Peyer's patch (tissue), 4 donors: Measurements from ENCODE around the gene NFASC. TPM values are rescaled to one million over a fixed set of nuclear protein-coding genes. Genes with fewer than 3 reads are reported as not detected.

Source experiments
- DNase-seq, 3 donors: peaks; one replicate each; pipeline ENCODE4 v3.0.0-alpha.2; 2017 to 2019
- H3K27ac ChIP-seq, 4 donors: fragments of 200-600 bp; sonication (generic); one replicate each; pipeline ENCODE4 v1.5.1; 2016 to 2019
- H3K27me3 ChIP-seq, 2 donors: fragments of 200-600 bp; sonication (generic); one replicate each; pipeline ENCODE4 v1.5.1; 2019
- H3K36me3 ChIP-seq, 3 donors: fragments of 200-600 bp; sonication (generic); one replicate each; pipeline ENCODE4 v1.5.1; 2016 to 2019
- H3K4me1 ChIP-seq, 4 donors: fragments of 200-600 bp; sonication (generic); one replicate each; pipeline ENCODE4 v1.5.1; 2016 to 2019
- H3K4me3 ChIP-seq, 4 donors: fragments of 200-600 bp; sonication (generic); 1 replicate in 3 of 4; 2 replicates in 1 of 4; pipeline ENCODE4 v1.5.1; 2016 to 2019; ENCODE audit warnings: mild to moderate bottlenecking in 1 of 4
- H3K9me3 ChIP-seq, 4 donors: fragments of 200-600 bp; sonication (generic); one replicate each; pipeline ENCODE4 v1.5.1; 2016 to 2019; ENCODE audit warnings: mild to moderate bottlenecking in 1 of 4
- CTCF ChIP-seq, 6 experiments: fragments of 450-650 bp in 4 of 6; fragments of 200-600 bp in 2 of 6; sonication (generic) in 1 of 6; IDR thresholded peaks; one replicate each; pipeline ENCODE4 v1.5.1; 2017 to 2019; ENCODE audit warnings: antibody characterized with exemption in 6 of 6, mild to moderate bottlenecking in 3 of 6, moderate library complexity in 1 of 6
- POLR2A ChIP-seq, 2 donors: fragments of 450-650 bp; IDR thresholded peaks; one replicate each; pipeline ENCODE4 v1.5.1; 2017; ENCODE audit warnings: antibody characterized with exemption in 2 of 2, mild to moderate bottlenecking in 2 of 2, moderate library complexity in 2 of 2
- total RNA-seq, 4 donors: library from RNA; depleted of rRNA; stranded (reverse); fragments of >200 nt; gene quantifications; one replicate each; pipeline ENCODE4 v1.1.0, GENCODE V29; 2016

The NFASC gene
- total RNA-seq, 4 donors from 2014 or later: 3.2 to 90.0 (median 13.2) TPM

DNA sequence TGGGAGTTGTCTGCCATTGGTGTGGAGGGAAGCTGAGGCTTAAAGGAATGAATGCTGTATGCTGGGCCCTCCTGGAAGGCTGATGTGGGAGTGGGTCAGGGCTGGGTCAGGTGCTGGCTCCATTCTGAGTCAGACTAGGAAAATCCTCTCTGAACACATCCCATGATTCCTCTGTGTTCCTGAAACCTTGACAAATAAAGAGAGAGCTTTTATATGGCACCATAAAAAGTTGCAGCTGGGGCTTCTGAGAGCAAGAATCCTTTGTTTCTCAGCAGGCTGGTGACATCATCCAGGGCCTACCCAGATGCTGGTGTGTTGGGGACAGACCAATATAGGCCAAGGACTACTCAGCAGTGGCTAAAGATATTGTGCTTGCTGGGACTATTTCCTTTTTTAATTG, 27.8 kb upstream of the NFASC start:
- TF ChIP-seq POLR2A (IDR thresholded peaks at IDR 0.05) (no peak), CTCF (IDR thresholded peaks at IDR 0.05) (no peak)
- no peak overlapping the region for H3K4me3 ChIP-seq
- no peaks in the 10 kb centered on the region for H3K36me3 ChIP-seq
- no peak for DNase-seq
- H3K9me3 ChIP-seq: no peaks in the 10 kb centered on the region
- H3K27ac ChIP-seq: no peak overlapping the region
- H3K27me3 ChIP-seq: no peaks in the 10 kb centered on the region
- no peaks in the 10 kb centered on the region for H3K4me1 ChIP-seq

DNA sequence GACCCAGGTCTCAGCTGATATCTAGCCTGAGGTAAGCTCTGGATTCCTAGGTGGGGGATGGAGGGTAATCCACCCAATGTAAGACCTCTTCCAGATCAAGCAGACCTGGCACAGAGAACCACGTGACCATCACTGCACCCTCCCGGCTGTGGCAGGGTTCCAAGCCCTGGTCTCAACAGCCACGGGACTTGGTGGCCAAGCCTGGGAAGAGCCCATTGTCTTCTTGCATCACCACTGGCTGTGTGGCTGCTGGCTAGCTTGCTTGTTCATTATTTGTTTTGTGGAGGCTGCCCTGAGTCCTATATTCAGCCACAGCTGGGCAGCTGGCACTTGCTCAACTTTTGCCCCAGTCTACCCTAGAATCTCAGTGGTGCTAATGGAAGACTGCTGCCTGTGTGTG, 24.1 kb upstream of the NFASC start:
- no peaks in the 10 kb centered on the region for H3K4me1 ChIP-seq
- H3K36me3 ChIP-seq: no peaks in the 10 kb centered on the region
- no peak for DNase-seq
- H3K27me3 ChIP-seq: no peaks in the 10 kb centered on the region
- no peaks in the 10 kb centered on the region for H3K9me3 ChIP-seq
- H3K4me3 ChIP-seq: no peak overlapping the region
- no peak overlapping the region for H3K27ac ChIP-seq
- TF ChIP-seq CTCF (IDR thresholded peaks at IDR 0.05) (no peak), POLR2A (IDR thresholded peaks at IDR 0.05) (no peak)

GRCh38 chr1:204848579-204848978, 22.1 kb upstream of the NFASC start:
- Histone ChIP-seq H3K27me3 (no peaks in the 10 kb centered on the region), H3K9me3 (no peaks in the 10 kb centered on the region), H3K4me1 (no peaks in the 10 kb centered on the region), H3K36me3 (no peaks in the 10 kb centered on the region), H3K4me3 (no peak overlapping the region), H3K27ac (no peak overlapping the region)
- no peak for TF ChIP-seq CTCF (IDR thresholded peaks at IDR 0.05)
- TF ChIP-seq POLR2A (IDR thresholded peaks at IDR 0.05): no peak
- no peak for DNase-seq

- no peak for TF ChIP-seq CTCF (IDR thresholded peaks at IDR 0.05)
- no peak for TF ChIP-seq POLR2A (IDR thresholded peaks at IDR 0.05)
- no peaks in the 10 kb centered on the region for H3K4me1 ChIP-seq
Measured at GRCh38 chr1:204852854-204853253, 17.8 kb upstream of the NFASC start.

GRCh38 chr1:204853436-204853835, 17.2 kb upstream of the NFASC start:
- H3K4me3 ChIP-seq: no peak overlapping the region
- H3K27ac ChIP-seq: no peak overlapping the region
- DNase-seq: no peak
- H3K9me3 ChIP-seq: no peaks in the 10 kb centered on the region
- H3K4me1 ChIP-seq: no peaks in the 10 kb centered on the region
- no peaks in the 10 kb centered on the region for H3K36me3 ChIP-seq
- TF ChIP-seq CTCF (IDR thresholded peaks at IDR 0.05) (no peak), POLR2A (IDR thresholded peaks at IDR 0.05) (no peak)
- H3K27me3 ChIP-seq: no peaks in the 10 kb centered on the region

More at GRCh38 chr1:204852854-204853253, 17.8 kb upstream of the NFASC start:
- Histone ChIP-seq H3K27ac (no peak overlapping the region), H3K4me3 (no peak overlapping the region), H3K9me3 (no peaks in the 10 kb centered on the region), H3K27me3 (no peaks in the 10 kb centered on the region), H3K36me3 (no peaks in the 10 kb centered on the region)
- no peak for DNase-seq

DNA sequence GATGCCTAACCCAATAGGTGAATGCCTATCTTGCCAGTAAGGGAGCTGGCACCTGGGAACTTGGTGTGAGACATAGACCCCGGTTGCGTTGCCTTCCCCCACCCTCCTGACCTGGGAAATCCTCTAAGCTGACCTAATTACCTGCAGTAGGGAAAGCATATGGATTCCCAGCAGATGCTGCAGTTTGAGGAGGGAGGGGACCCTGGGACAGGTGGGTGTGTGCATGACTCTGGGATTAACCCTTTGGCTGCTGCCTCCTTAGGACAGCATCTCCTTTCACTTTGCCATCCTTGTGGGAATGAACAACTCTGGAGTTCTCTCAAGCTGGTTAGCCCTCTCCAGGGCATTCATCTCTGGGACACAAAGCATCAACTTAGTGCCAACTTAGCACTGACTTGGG, 16.4 kb upstream of the NFASC start:
- no peak overlapping the region for H3K27ac ChIP-seq
- H3K4me3 ChIP-seq: no peak overlapping the region
- H3K27me3 ChIP-seq: no peaks in the 10 kb centered on the region
- DNase-seq: no peak
- no peaks in the 10 kb centered on the region for H3K9me3 ChIP-seq
- H3K4me1 ChIP-seq: no peaks in the 10 kb centered on the region
- no peaks in the 10 kb centered on the region for H3K36me3 ChIP-seq
- TF ChIP-seq POLR2A (IDR thresholded peaks at IDR 0.05): no peak
- TF ChIP-seq CTCF (IDR thresholded peaks at IDR 0.05): no peak
